HG02642 (cell line): Measurements from ENCODE around the gene TMEM129.
"Not testable (repeated sequence)": the region's sequence is repeated elsewhere in the genome, so short reads cannot be mapped to it uniquely, and the experiment has no call there.

ENCODE experiments used
- ATAC-seq: cut with Tn5 transposase; IDR thresholded peaks from one replicate; pipeline ENCODE4 v1.9.1; 2021; ENCODE audit warnings: mild to moderate bottlenecking; ENCODE audit not compliant: unreplicated experiment, poor library complexity

TMEM129 gene

DNA sequence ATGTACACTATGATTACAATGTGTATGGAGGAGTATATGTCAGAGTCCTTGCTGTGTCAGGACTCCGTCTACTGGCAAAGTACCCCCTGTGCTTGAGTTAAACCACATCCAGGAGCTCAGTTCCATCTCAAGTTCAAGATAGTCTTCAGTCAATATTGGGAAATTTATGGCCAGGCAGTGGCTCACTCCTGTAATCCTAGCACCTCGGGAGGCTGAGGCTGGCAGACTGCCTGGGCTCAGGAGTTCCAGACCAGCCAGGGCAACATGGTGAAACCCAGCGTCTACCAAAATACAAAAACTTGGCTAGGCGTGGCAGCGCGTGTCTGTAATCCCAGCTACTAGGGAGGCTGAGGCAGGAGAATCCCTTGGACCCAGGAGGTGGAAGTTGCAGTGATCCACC is 14.8 kb downstream of the TMEM129 start:
- no peak for ATAC-seq

DNA sequence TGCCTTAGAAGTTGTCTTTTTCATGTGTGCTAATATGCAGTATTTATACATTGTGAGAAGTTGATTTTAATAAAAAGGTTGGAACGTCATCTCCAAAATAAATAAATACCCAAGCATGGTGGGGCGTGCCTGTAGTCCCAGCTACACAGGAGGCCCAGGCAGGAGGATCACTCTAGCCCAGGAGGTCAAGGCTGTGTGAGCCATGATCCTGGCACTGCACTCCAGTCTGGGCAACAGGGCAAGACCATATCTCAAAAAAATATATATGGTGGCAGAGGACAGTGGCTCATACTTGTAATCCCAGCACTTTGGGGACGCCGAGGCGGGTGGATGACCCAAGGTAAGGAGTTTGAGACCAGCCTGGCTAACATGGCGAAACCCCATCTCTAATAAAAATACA is 15.4 kb downstream of the TMEM129 start:
- ATAC-seq = no peak

DNA sequence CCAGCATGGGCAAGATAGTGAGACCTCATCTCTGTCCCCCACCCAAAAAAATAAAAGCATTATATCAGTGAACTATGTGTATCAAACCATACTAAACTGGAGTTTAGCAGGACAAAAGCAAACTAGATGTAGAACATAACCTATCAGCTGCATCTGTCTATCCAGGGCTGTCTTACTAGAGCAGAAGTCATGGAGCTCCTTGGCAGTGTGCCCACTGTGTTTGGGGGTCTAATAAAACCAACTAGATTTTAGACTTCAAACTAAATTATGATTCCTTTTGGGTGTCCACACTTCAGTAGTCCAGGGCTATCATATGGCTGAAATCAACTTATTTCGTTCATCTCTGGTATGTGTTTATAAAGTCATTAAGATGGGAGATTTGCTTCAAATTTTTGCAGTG is 17.3 kb downstream of the TMEM129 start:
- no peak for ATAC-seq

- not testable (repeated sequence) for ATAC-seq
These were observed 19.5 kb downstream of the TMEM129 start for GRCh38 chr4:1701671-1702070.

DNA sequence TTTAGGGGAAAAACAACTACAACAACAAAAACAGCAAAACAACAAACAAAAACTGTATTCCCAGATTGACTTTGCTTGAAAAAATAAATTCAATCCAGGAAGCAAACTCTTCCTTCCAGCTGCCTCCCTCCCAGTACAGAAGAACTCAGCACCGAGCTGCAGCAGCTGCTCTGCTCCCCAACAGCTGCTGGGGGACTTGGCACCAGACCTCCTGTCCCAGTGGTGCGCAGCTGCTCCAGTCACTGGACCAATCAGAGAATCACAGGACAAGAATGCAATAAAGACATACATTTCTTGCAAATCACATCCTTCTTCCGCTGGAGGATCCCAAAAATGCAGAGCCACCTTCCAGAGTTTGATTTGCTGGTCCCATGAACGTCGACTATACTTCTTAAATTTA is 25.2 kb downstream of the TMEM129 start:
- ATAC-seq = no peak

- ATAC-seq = peak; percentile 78
These were observed 27.8 kb downstream of the TMEM129 start for GRCh38 chr4:1693131-1693896.

GRCh38 chr4:1691737-1692373 is 29.3 kb downstream of the TMEM129 start:
- ATAC-seq = no peak

DNA sequence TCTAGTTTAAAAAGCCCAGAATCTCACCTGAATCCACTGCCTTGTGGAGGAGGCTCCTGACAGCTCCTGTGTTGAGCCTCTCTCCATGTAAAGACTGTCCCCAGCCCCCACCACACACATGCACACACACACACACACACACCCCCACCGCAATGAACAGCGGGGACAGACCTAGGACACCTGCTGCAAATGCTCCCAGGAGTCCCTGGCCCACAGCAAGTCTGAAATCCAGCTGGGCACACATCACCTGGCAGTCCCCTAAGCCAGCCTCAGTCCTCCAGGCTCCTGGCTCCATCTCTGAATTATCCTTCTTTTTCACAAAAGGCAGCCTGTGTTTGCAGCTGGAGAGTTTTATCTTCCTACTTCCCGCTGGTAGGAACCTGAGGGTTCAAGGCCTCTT is 30.4 kb downstream of the TMEM129 start:
- ATAC-seq = no peak

GRCh38 chr4:1686440-1687036 is 34.6 kb downstream of the TMEM129 start:
- ATAC-seq = no peak

DNA sequence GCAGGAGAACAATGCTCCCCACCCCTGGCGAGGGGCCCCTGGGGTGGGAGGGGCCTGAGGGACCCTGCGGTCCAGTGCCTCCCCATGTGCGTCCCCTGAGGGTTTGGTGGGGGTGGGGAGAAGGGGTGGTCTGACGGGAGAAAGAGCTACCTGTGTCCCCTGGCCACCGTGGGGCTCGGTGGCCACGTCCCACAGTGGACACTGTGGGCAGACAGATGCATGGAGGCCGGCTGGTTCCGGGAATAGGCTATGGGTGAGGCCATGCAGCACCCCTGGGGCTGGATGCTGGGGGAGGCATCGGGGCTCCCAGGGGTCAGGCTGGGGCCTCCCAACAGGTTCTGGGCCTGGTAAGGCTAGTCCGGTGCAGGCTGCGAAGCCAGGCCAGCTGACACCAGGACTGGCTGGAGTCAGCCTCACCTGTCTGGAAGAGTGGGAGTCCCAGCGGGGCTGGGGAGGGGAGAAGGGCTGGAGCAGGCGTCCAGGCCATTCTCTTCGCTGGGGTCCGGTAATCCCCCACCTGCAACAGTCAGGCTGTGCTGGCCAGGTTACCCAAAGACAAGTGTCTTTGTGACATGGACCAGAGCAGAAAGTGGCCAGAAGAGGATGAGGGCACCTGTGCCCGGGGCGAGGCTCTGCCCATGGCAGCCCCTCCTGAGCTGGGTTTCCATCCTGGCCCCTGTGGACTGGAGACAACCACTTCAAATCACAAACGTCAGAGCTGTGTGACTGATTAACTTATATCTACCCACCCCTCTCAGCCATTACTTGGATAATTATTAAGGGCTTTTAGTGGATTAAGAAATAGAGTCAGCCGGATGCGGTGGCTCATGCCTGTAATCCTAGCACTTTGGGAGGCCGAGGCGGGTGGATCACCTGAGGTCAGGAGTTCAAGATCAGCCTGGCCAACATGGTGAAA is 35.6 kb downstream of the TMEM129 start:
- no peak for ATAC-seq

DNA sequence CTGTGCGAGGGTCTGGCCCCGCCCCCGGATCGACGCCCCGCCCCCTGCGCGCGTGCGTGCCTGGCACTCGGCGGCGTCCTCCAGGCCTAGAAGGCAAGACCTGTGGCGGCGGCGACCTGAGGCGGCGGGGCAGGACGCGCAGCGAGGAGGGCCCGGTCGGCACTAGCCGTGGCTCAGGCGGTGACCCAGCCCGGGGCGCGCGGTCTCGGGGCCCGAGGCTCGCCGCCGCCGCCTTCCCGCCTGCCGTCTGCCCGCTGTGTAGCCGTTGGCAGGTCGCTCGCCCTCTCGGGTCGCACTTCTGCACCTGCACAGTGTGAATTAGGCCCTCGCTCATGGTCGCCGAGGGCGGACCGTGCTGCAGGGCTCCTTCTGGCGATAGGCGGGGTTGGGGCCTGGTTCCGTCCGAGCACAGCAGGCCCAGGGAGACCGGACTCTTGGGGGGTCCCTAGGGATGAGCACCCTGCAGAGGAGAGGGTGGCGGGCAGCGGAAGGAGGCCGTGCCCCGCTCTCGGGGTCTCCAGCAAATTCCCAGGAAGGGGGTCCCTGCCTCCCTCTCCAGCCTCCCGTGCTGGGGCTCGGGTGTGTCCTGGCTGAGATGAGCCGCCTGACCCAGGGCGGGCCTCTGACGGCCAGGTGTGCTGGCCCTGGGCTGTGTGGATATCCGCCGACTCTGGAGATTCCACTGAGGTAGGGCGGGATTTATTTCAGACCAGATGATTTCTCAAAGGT is 36.5 kb downstream of the TMEM129 start:
- ATAC-seq = peak; percentile 10

- ATAC-seq = peak; percentile 90
These were observed 37.2 kb downstream of the TMEM129 start, which contains the start of gene FAM53A for GRCh38 chr4:1683736-1684505. Gene FAM53A, minus strand, starts transcription at chr4:1684313. Its CDS starts 15,572 bp downstream, at chr4:1668741.

DNA sequence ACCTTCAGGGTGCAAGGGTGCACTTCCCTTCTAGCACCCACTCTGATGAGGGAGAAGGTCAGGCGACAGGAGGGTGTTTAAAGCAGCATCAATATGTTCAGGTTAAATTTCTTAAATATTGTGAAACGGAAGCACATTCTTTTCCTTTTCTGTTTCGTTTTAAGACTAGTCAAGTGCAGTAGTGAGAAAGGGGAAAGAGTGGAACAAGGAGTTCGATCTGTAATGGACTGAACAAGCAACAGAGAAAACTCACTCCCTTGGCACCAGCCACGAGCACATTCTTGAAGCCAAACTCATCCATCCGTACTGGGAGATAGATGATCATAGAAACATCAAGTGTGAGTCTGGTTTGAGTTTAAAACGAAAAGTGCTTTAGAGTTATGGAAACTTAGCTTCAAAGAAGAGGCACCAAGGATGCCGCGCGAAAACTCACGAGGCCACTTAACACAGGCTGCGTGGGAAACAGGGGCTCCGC is 37.8 kb downstream of the TMEM129 start:
- ATAC-seq = no peak

GRCh38 chr4:1682860-1683259 is 38.3 kb downstream of the TMEM129 start:
- ATAC-seq = no peak

- ATAC-seq = no peak
These were observed 42.9 kb downstream of the TMEM129 start for GRCh38 chr4:1678244-1678643.

- no peak for ATAC-seq
These were observed 44.3 kb downstream of the TMEM129 start for GRCh38 chr4:1676605-1677525.

GRCh38 chr4:1675802-1676137 is 45.4 kb downstream of the TMEM129 start:
- no peak for ATAC-seq
